B cell (primary cell): ENCODE measurements around the gene TMIGD2. TPM values are rescaled to one million over a fixed set of nuclear protein-coding genes. Genes with fewer than 3 reads are reported as not detected.

Source experiments
- ATAC-seq: fragments of 200-7000 bp; cut with Tn5 transposase; one replicate; pipeline ENCODE4 v1.10.0; 2021; ENCODE audit warnings: low read depth, mild to moderate bottlenecking, moderate number of reproducible peaks, moderate library complexity
- CTCF ChIA-PET: fragments of 350-600 bp; sonication (Branson Sonifier 250); formaldehyde crosslinking; loops from one replicate; lab custom pipeline; 2021; ENCODE audit warnings: antibody characterized with exemption, inconsistent platforms; lab: Charles Lee
- POLR2A ChIA-PET: fragments of 350-600 bp; sonication (Branson Sonifier 250); formaldehyde crosslinking; loops from one replicate; lab custom pipeline; 2021; ENCODE audit warnings: antibody characterized with exemption; lab: Charles Lee
- DNase-seq: peaks from one replicate; pipeline ENCODE4 v3.0.0; 2013
- H2AFZ ChIP-seq: 2 replicates; pipeline ENCODE4 v1.6.1; 2012; ENCODE audit warnings: mild to moderate bottlenecking, low read depth, low read length; ENCODE audit not compliant: insufficient read depth, poor library complexity, severe bottlenecking
- H3K27ac ChIP-seq, 2 donors: 1 replicate in 1 of 2; 2 replicates in 1 of 2; pipeline ENCODE4 v1.5.1; 2012 to 2013; ENCODE audit warnings: low read length in 2 of 2, mild to moderate bottlenecking in 2 of 2, moderate library complexity in 1 of 2
- H3K27me3 ChIP-seq, 4 experiments: fragments of 200-600 bp in 1 of 4; sonication (generic) in 1 of 4; replicated peaks in 1 of 4; 1 replicate in 2 of 4; 2 replicates in 2 of 4; pipeline versions ENCODE4 v1.6.1 to v1.7.0; 2013 to 2016; ENCODE audit warnings: low read length in 3 of 4, mild to moderate bottlenecking in 2 of 4, mixed read lengths in 1 of 4, moderate library complexity in 1 of 4; ENCODE audit not compliant: insufficient read depth in 4 of 4, control insufficient read depth in 3 of 4; ENCODE audit errors: control extremely low read depth in 1 of 4
- H3K36me3 ChIP-seq, 2 experiments: replicated peaks in 1 of 2; 1 replicate in 1 of 2; 2 replicates in 1 of 2; pipeline versions ENCODE4 v1.6.1 to v1.7.1; 2013; ENCODE audit warnings: low read length in 1 of 2; ENCODE audit not compliant: insufficient read depth in 2 of 2, control insufficient read depth in 1 of 2; ENCODE audit errors: control extremely low read depth in 1 of 2, extremely low read depth in 1 of 2
- H3K4me1 ChIP-seq, 2 donors: fragments of 200-600 bp in 1 of 2; sonication (generic) in 1 of 2; 1 replicate in 1 of 2; 2 replicates in 1 of 2; pipeline versions ENCODE4 v1.5.1 to v1.6.1; 2013 to 2017; ENCODE audit warnings: low read length in 2 of 2; ENCODE audit not compliant: control insufficient read depth in 2 of 2, insufficient read depth in 2 of 2
- H3K4me2 ChIP-seq: replicated peaks from 2 replicates; pipeline ENCODE3; 2012; ENCODE audit warnings: mild to moderate bottlenecking, low read depth, low read length; ENCODE audit not compliant: poor library complexity, severe bottlenecking
- H3K4me3 ChIP-seq, 5 experiments: fragments of 200-600 bp in 1 of 5; sonication (generic) in 1 of 5; 1 replicate in 3 of 5; 2 replicates in 2 of 5; pipeline versions ENCODE4 v1.5.1 to v1.7.0; 2011 to 2016; ENCODE audit warnings: low read length in 4 of 5, mild to moderate bottlenecking in 4 of 5, low read depth in 2 of 5, control low read depth in 1 of 5, moderate library complexity in 1 of 5; ENCODE audit not compliant: insufficient read depth in 1 of 5; ENCODE audit errors: control extremely low read depth in 1 of 5, extremely low read depth in 1 of 5
- H3K79me2 ChIP-seq: fragments of 200-600 bp; sonication (generic); one replicate; pipeline ENCODE4 v1.6.0; 2016; ENCODE audit warnings: low read length; ENCODE audit not compliant: control insufficient read depth, insufficient read depth
- H3K9ac ChIP-seq: fragments of 200-600 bp; sonication (generic); 2 replicates; pipeline ENCODE4 v1.6.1; 2017; ENCODE audit warnings: mild to moderate bottlenecking, low read length, moderate library complexity
- H3K9me3 ChIP-seq, 3 donors: one replicate each; pipeline versions ENCODE4 v1.6.1 to v1.7.1; 2013; ENCODE audit warnings: low read length in 2 of 3; ENCODE audit not compliant: control insufficient read depth in 2 of 3, insufficient read depth in 1 of 3; ENCODE audit errors: control extremely low read depth in 1 of 3
- H4K20me1 ChIP-seq: 2 replicates; pipeline ENCODE4 v1.6.0; 2012; ENCODE audit warnings: mild to moderate bottlenecking, low read length; ENCODE audit not compliant: insufficient read depth, control insufficient read depth, poor library complexity, severe bottlenecking
- H3K27ac Mint-ChIP-seq: one replicate; pipeline ENCODE4 v1.8.0; 2021; ENCODE audit warnings: mixed read lengths
- H3K27me3 Mint-ChIP-seq: one replicate; pipeline ENCODE4 v1.8.0; 2021; ENCODE audit warnings: mixed read lengths
- H3K4me1 Mint-ChIP-seq: one replicate; pipeline ENCODE4 v1.8.0; 2021; ENCODE audit warnings: mixed read lengths
- H3K4me3 Mint-ChIP-seq: one replicate; pipeline ENCODE4 v1.8.0; 2021; ENCODE audit warnings: mixed read lengths
- H3K9me3 Mint-ChIP-seq: one replicate; pipeline ENCODE4 v1.8.0; 2022; ENCODE audit warnings: mixed read lengths; ENCODE audit not compliant: insufficient read depth
- CTCF ChIP-seq: fragments of 200-600 bp; IDR thresholded peaks from one replicate; pipeline ENCODE4 v1.8.0; 2022; ENCODE audit warnings: antibody characterized with exemption, mild to moderate bottlenecking
- EZH2 ChIP-seq: IDR thresholded peaks from 2 replicates; pipeline ENCODE4 v1.6.1; 2012; ENCODE audit warnings: borderline replicate concordance, low read depth, mild to moderate bottlenecking, moderate library complexity, low read length; ENCODE audit not compliant: insufficient read depth, poor library complexity, severe bottlenecking
- WGBS: methylation state at CpG from one replicate; pipeline ENCODE4 v1.1.5; 2013; ENCODE audit warnings: missing lambda C conversion rate; ENCODE audit not compliant: insufficient coverage; 5-methylcytosine and 5-hydroxymethylcytosine counted together
- intact Hi-C: fragments of 100-400 bp; cut with micrococcal nuclease; formaldehyde crosslinking; loops from one replicate; pipeline ENCODE4 v1.10.0; 2022
- polyA plus RNA-seq: library from polyadenylated mRNA; depleted of rRNA; stranded (reverse); fragments of >200 nt; gene quantifications from 2 replicates; pipeline ENCODE4 v1.2.3, GENCODE V29; 2012
- total RNA-seq, 2 donors: library from RNA; stranded (reverse); fragments of 120-200 nt in 1 of 2; gene quantifications; 1 replicate in 1 of 2; 2 replicates in 1 of 2; pipeline versions ENCODE4 v1.2.3 to v1.2.4, GENCODE V29; 2013 to 2022

Gene TMIGD2
- total and polyA plus RNA-seq, 2 donors (not counting 1 experiment from before 2014, with no cell fraction given) = 0.24 TPM; not detected in 1

GRCh38 chr19:4279530-4280422 lies 22.4 kb downstream of the TMIGD2 start:
- Histone ChIP-seq H3K4me2 (peak overlapping the region; percentile 38), H3K4me1 (peaks cover 4 to 8% of the 10 kb centered on the region in 2 donors), H2AFZ (no peak overlapping the region), H3K9ac (no peak overlapping the region), H3K27ac (no peak overlapping the region), H3K79me2 (no peaks in the 10 kb centered on the region), H3K36me3 (no peaks in the 10 kb centered on the region), H3K4me3 (no peak overlapping the region), H4K20me1 (no peaks in the 10 kb centered on the region), H3K9me3 (peaks cover 0 to 4% (median 0%) of the 10 kb centered on the region in 3 donors), H3K27me3 (peaks cover 0 to 27% (median 4%) of the 10 kb centered on the region in 4 experiments)
- Mint-ChIP-seq H3K4me1 (peaks cover 4% of the 10 kb centered on the region), H3K27me3 (peaks cover 10% of the 10 kb centered on the region), H3K4me3 (no peak overlapping the region), H3K27ac (no peak overlapping the region), H3K9me3 (no peaks in the 10 kb centered on the region)
- WGBS = 7% methylated on average over 71 of the region's 71 CpGs
- ATAC-seq (no peak), DNase-seq (no peak)
- CTCF ChIA-PET = no interaction called here
- TF ChIP-seq CTCF (no peak), EZH2 (no peak)
- POLR2A ChIA-PET = no interaction called here
- intact Hi-C loops = no loop called here

GRCh38 chr19:4279267-4279529 lies 23.0 kb downstream of the TMIGD2 start:
- Histone ChIP-seq H3K27me3 (peaks cover 0 to 21% (median 4%) of the 10 kb centered on the region in 4 experiments), H3K9me3 (no peaks in the 10 kb centered on the region), H3K4me3 (no peak overlapping the region), H3K4me2 (peak overlapping the region; percentile 38), H3K9ac (no peak overlapping the region), H3K79me2 (no peaks in the 10 kb centered on the region), H3K27ac (no peak overlapping the region), H4K20me1 (no peaks in the 10 kb centered on the region), H3K36me3 (no peaks in the 10 kb centered on the region), H3K4me1 (peaks cover 4 to 8% of the 10 kb centered on the region in 2 donors), H2AFZ (no peak overlapping the region)
- ChIA-PET CTCF (no interaction called here), POLR2A (no interaction called here)
- no peaks in the 10 kb centered on the region for H3K9me3 Mint-ChIP-seq
- intact Hi-C loops = no loop called here
- peaks cover 10% of the 10 kb centered on the region for H3K27me3 Mint-ChIP-seq
- ATAC-seq = no peak
- H3K4me3 Mint-ChIP-seq = no peak overlapping the region
- TF ChIP-seq EZH2 (no peak), CTCF (no peak)
- 1% methylated on average over 16 of the region's 30 CpGs for WGBS
- no peak overlapping the region for H3K27ac Mint-ChIP-seq
- H3K4me1 Mint-ChIP-seq = peaks cover 4% of the 10 kb centered on the region
- DNase-seq = no peak
